22Rv1 (cell line): ENCODE results near the gene JMJD6.

Experiments used
- ZFX ChIP-seq: fragments of 450-650 bp; IDR thresholded peaks from 2 replicates; pipeline ENCODE4 v1.6.1; 2017; ENCODE audit warnings: antibody characterized with exemption, borderline replicate concordance
- TF ChIP-seq, protein P1 (sequence below): fragments of 450-650 bp; IDR thresholded peaks from 2 replicates; pipeline ENCODE4 v1.5.1; 2017; ENCODE audit warnings: mild to moderate bottlenecking

GRCh38 chr17:76772842-76773525, 46.6 kb upstream of the JMJD6 start:
- TF ChIP-seq, protein P1, sequence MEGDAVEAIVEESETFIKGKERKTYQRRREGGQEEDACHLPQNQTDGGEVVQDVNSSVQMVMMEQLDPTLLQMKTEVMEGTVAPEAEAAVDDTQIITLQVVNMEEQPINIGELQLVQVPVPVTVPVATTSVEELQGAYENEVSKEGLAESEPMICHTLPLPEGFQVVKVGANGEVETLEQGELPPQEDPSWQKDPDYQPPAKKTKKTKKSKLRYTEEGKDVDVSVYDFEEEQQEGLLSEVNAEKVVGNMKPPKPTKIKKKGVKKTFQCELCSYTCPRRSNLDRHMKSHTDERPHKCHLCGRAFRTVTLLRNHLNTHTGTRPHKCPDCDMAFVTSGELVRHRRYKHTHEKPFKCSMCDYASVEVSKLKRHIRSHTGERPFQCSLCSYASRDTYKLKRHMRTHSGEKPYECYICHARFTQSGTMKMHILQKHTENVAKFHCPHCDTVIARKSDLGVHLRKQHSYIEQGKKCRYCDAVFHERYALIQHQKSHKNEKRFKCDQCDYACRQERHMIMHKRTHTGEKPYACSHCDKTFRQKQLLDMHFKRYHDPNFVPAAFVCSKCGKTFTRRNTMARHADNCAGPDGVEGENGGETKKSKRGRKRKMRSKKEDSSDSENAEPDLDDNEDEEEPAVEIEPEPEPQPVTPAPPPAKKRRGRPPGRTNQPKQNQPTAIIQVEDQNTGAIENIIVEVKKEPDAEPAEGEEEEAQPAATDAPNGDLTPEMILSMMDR, result no peak
- no peak for TF ChIP-seq ZFX
